Skin epidermis (tissue), 12 donors: Measurements from ENCODE around the gene CORO2A.
"Not testable (repeated sequence)": the region's sequence is repeated elsewhere in the genome, so short reads cannot be mapped to it uniquely, and the experiment has no call there.

ENCODE experiments used
- H3K27ac ChIP-seq, 21 experiments: fragments of 200-600 bp; sonication (generic) in 11 of 21; one replicate each; pipeline ENCODE4 v1.5.0; 2020; ENCODE audit warnings: mild to moderate bottlenecking in 3 of 21, inconsistent platforms in 2 of 21, moderate library complexity in 2 of 21
- H3K4me3 ChIP-seq, 7 experiments: fragments of 200-600 bp; sonication (generic) in 2 of 7; one replicate each; pipeline ENCODE4 v1.5.0; 2020; ENCODE audit warnings: inconsistent platforms in 2 of 7, mild to moderate bottlenecking in 2 of 7, moderate library complexity in 1 of 7

Gene CORO2A

DNA sequence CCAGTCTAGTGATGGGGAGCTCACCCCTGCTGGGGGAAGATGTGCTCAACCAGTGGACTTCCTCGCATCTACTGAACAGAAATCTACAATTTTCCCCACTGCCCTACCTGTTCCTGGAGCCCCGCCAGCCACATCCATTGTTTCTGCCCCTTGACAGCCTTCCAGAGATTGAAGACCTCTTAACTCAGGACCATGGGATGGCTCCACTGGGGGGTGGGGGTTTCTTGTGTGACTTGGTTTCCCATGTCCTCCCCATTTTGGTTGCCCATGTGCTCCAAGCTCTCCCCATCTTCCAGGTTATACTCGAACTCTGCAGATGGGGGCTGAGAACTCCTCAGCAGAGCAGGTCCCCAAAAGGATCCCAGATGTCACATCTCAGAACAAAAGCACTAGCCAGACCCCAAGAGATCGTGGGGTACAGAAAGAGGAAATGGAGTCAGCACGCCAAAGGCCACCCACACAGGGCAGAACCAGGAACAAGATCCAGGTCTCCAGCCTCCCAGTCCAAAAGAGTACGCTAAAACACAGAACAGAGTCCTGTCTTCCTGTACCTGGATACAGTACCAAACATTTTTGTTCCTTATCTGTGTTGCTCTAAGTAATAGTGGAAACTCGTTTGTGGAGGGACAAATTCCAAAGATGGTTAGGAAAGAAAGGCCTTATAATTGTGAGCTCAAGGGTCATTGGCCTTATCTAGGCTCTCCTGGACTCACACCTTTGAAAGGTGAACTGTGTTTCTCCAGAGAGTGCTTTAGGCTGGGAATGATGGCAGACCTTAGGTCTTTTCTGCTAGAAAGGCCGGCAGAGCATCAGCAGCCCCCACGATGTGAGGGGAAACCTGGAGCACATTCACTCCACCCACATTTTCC lies 15.8 kb downstream of the CORO2A start:
- Histone ChIP-seq H3K4me3 (no peak overlapping the region), H3K27ac (no peak overlapping the region)

DNA sequence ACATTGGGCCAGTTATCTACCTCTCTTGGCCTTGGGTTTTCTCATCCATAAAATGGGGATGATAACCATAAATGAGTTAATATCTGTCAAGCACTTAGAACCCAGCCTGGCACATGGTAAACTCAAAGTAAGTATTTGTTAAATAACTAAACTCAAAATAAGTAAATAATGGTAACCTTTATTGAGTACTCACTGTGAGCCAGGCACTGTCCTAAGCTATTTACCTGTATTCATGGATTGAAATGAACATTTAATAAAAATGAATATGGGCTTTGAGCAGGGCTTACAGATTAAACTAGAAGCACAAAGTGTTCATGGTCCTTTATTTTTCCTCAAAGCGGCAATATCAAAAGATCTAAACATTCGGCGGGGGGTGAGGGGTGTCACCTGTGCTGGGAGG lies 16.7 kb downstream of the CORO2A start:
- no peak overlapping the region for H3K27ac ChIP-seq
- H3K4me3 ChIP-seq: no peak overlapping the region

DNA sequence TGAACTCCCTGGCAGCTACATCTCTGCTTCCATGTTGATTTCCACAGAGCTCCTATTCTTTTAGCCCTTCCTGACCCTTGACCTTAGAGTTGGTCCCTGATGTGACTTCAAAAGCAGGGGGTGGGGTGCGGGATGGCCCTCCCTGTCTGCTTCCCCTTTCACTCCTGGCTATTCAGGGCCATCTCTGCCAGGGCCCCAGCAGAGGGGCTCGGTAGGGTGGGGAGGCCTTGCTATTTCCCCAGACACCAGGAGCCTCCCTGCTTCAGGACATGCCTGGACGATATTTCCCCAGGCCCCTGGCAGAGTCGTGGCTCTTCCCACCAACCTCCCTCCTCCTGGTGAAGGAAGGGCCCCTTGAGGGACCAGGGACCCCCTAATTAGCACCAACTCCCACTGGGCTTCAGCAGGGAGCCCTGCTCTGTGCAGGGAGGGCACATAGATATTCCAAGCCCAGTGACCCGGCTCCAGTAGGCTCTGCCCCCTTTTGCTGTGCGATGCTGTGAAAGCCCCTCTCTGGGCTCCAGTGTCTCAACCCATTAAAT lies 17.3 kb downstream of the CORO2A start:
- Histone ChIP-seq H3K4me3 (no peak overlapping the region), H3K27ac (peak overlapping the region in 1 of 21 experiments; percentile 18)

DNA sequence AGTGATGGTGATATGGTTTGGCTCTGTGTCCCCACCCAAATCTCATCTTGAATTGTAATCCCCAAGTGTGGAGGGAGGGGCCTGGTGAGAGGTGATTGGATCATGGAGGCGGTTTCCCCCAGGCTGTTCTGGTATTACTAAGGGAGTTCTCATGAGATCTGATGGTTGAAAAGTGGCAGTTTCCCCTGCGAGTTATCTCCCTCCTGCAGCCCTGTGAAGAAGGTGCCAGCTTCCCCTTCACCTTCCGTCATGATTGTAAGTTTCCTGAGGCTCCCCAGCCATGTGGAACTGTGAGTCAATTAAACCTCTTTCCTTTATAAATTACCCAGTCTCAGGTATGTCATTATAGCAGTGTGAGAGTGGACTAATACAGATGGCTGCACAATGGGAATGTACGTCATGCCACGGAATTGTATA lies 17.9 kb downstream of the CORO2A start:
- not testable (repeated sequence) for H3K4me3 ChIP-seq, H3K27ac ChIP-seq

DNA sequence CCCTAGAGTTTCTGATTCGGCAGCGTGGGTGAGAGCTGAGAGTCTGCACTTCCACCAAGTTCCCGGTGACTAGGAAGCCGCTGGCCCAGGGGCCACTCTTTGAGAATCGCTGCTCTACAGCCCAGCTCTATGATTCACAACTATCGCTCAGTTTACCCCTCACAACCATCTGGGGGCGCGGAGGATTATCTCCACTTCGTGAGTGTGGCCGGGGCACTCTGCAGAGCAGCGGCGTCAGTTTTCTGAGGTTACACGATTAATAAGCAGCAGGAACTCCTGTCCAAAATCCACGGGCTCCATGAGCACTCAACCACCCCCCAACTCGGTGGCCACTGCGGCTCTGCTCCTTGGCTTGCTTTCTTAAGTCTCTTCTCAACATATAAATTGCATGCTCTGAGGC lies 19.3 kb downstream of the CORO2A start:
- H3K4me3 ChIP-seq: no peak overlapping the region
- H3K27ac ChIP-seq: no peak overlapping the region

DNA sequence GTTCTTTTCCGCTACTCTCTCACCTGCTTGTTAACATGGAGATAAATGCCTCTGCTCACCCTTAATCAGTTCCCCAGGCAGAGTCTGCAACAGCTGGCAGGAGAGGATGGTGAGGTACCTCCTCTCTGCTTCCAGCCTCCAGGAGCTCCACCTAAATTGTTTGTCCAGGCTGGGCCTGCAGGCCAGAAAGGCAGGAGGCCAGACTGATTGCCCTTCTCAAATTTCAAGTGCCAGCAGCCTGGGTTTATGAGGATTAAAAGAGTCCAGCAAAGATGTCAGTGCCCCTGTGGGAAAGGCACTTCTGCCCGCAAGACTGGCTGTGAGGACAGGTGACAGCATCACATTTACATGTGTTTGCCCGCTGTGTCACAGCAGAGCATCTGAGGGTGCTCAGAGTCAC lies 19.8 kb downstream of the CORO2A start:
- H3K4me3 ChIP-seq: no peak overlapping the region
- H3K27ac ChIP-seq: no peak overlapping the region

DNA sequence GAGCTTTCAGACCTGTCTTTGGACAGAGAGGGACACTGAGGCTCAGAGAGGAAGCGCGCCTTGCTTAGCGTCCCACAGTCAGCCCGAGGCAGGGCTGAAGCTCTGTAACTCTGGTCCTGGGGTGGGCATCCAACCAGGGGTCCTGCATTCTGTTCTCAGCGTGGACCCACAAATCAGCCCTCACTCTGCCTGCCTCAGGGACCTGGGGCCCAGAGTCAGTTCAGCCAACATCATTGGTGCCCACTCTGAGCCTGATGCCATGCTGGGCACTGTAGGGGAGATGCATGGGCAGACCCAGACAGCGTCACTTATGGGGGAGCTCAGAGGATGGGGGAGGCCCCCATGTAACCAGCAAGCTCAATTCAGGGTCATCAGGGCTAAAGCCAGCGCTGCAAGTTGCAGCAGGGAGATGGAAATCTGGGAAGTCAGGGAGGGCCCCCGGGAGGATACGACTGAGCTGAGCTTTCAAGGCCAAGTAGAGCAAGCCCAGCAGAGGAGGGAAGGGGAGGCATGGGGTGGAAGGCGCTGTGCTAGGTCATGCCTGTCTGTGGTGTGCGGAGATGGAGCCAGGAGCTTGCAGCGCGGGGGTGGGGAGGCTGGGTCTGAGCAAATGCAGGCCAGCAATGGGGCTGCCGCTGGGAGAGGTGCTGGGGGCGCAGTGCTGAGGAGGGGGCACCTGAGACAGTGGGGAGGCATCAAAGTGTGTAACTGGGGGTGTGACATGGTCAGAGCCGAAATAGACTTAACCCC lies 21.1 kb downstream of the CORO2A start:
- Histone ChIP-seq H3K27ac (no peak overlapping the region), H3K4me3 (no peak overlapping the region)

DNA sequence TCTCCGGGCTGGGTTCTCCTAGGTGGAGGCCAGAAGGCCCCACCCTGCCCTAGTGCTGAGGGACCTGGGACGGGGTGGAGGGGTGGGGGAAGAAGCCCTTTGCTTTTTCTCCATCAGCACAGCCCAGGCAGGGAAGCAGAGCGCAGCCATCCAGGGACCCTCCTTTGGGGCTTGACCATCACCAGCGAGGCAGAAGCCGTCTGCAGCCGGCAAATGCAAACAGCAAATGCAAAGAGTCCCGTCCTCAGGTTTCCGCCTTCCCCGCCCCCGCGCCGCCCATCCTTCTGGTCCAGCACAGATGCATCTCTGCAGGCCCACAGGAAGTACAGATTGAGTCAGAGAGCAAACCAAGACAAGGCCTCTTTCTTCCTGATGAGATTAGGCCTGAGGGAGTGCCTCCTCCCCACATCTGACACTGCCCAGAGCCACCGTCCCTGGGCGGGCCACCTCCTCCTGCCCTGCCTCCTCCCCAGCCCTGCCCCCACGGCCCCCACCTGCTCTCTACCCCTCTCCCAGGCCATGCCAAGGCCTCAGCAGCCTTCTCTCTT lies 23.4 kb downstream of the CORO2A start:
- Histone ChIP-seq H3K4me3 (no peak overlapping the region), H3K27ac (peak overlapping the region in 11 of 21 experiments; percentile 3 to 83 (median 48))

DNA sequence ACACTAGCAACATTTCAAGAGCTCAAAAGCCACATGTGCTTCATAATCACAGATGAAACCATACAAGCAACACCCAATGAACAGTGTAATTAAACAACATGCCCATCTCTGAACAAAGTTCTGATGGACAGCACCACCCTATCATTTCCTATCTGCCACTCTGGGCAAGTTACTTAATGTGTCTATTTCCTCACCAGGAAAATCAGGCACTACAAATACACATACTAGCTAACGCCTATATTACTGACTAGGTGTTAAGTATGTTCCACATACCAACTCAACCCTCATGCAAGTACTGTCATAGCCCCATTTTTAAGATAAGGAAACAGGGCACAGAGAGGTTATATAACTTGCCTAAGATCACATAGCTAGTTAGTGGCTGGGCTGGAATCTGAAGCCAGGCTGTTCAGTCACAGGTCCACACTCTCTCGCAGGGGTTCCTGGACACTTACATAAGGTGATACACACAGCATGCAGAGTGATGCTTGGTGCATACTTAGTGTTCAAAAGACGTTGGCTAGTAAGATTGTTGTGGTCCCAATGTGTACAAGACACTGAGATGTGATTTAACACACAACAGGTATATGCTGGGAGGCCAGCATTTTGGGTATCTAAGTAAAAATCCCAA lies 24.2 kb downstream of the CORO2A start:
- peak overlapping the region in 7 of 21 experiments; percentile 32 to 83 (median 70) for H3K27ac ChIP-seq
- no peak overlapping the region for H3K4me3 ChIP-seq

DNA sequence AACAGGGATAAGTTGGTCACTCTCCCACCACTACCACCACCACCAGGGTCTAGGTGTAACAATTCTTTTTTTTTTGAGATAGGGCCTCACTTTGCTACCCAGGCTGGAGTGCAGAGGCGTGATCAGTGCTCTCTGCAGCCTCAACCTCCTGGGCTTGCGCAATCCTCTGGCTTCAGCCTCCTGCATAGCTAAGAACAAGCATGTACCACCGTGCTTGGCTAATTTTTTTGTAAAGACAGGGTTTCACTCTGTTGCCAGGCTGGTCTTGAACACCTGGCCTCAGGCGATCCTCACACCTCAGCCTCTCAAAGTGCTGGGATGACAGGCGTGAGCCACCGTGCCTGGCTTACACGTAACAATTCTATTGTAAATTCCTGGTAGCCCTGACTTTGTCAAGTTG lies 27.5 kb downstream of the CORO2A start:
- Histone ChIP-seq H3K27ac (no peak overlapping the region), H3K4me3 (no peak overlapping the region)

DNA sequence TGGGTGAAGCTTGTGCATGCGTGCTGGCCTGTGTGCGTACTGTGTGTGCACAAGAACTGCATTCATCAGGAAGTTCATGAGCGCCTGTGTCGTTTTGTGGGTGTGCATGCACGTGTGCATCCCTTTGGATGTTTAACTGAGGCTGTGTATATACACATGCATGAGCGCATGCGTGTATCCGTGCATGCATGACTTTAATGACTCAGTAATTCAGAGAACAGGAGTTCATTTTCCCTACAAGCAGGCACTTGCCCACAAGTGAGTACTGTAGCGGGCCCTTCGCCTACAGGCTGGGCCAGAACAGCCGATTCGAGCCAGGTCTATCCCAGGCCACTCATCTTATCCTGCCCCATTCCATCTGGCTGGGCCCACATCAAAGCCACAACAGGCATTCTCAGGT lies 29.8 kb downstream of the CORO2A start:
- Histone ChIP-seq H3K27ac (peak overlapping the region in 2 of 21 experiments; percentile 45 to 50), H3K4me3 (no peak overlapping the region)

DNA sequence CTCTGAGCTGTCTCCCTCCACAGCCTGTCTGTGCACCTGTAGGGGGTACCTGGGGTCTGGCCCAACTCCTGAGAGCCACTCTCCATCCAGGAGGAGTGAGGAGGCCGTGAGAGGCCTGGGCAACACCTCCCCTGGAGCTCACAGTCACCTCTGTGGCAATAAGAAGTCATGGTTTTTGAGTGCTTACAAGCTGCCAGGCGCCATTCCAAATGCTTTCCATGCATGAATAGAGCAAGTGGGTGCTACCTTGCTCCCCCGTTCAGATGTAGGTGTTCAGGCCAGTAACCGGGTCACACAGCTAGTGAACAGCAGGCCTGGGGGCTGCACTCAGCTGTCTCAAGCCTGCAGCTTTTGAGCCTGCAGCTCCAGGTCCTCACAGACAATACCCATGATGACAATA lies 30.6 kb downstream of the CORO2A start:
- no peak overlapping the region for H3K4me3 ChIP-seq
- H3K27ac ChIP-seq: no peak overlapping the region

DNA sequence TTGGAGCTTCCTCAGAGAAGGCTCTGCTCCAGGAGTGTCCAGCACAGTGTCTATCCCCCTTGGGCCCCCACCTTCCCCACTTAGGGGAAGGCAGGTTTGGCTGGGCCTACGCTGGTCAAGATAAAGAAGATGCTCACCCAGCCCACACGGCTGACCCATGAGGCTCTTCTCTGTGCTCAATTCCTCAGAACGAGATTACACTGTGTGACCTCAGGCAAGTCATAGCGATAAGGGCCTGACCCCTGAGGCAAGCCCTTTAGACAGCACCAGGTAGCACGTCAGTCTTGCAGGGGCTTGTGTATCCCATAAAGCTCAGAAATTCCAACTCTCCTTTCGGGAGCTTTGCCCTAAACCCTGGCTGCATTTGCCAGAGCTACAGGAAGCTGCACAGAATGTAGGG lies 32.6 kb downstream of the CORO2A start:
- no peak overlapping the region for H3K4me3 ChIP-seq
- no peak overlapping the region for H3K27ac ChIP-seq

DNA sequence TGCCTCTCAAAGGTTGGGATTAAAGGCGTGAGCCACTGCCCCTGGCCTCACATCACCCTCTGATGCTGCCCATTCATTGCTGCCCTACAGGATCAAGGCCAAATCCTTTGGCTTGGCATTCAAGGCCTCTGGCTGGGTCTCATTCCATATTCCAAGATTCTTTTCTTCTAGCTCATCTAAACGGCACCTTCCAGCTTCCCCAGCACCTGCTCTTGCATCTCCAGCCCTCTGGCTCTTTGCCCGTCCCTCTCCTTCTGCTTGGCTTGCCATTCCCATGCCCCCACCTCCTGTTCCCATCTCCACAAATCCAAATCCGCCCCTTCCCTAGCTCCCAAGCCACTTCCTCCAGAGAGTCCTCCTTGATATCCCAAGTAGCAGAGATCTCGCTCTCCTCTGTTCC lies 33.1 kb downstream of the CORO2A start:
- H3K4me3 ChIP-seq: no peak overlapping the region
- no peak overlapping the region for H3K27ac ChIP-seq

DNA sequence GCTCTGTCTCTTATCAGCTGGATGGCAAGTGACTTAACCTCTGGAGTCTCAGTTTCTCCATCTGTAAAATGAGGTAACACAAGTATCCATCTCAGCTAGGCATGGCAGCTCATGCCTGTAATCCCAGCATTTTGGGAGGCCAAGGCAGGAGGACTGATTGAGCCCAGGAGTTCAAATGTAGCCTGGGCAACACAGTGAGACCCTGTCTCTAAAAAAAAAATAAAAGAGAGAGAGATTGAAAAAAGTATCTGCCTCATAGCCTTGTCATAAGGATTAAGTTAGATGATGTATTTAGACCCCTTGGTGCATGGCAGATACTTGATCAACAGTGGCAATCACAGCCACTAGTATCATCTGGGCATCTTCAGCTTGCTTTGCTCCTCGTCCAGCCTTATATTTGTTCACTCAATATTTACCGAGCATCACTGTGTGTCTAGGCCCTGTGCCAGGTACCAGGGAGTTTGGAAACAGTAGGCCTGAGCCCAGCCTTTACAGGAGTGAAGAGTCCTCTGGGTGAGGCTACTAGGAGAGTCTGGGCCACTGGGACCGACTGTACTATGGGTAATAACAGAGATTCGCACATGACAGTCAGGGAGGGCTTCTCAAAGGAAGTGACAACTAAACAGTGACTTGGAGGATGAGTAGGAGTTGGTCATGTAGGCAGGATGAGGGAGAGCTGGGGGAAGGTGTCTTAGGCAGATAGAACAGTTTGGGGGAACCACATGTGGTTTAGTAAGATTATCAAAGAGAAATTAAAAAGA lies 34.2 kb downstream of the CORO2A start:
- H3K4me3 ChIP-seq: no peak overlapping the region
- no peak overlapping the region for H3K27ac ChIP-seq

DNA sequence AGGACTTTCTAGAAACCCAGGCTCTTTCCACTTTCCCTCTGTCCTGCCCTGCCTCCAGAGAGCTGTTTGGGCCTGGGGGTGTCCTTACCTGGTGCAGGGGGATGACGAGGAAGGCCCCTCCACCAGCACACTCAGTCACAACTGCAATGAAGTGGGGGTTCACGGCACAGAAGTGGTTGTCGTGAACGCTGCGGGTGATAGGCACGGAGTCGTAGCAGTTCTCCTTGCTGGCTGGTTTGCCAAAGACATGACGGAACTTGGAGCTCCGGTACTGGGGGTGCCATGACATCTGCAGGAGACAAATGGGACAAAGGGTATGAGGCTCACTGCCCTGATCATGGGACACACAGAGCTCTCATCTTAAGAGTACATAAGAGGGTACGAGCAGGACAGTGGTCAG lies 35.1 kb downstream of the CORO2A start:
- H3K4me3 ChIP-seq: no peak overlapping the region

DNA sequence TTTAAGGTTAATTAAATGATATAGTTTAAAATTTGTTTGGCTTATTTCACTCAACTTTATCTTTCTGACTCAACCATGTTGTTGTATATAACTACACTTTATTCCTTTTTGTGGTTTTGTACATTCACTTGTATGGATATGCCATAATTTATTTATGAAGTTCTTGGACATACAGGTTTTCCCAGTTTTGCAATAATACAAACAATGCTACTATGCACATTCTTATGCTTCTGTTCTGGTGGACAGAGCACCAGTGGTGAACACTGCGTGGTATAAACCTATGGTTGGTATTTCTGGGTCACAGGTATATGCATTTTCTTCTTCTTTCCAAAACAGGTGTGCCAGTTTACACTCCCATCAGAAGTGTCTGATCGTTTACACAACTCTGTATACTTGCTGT lies 37.8 kb downstream of the CORO2A start:
- Histone ChIP-seq H3K27ac (no peak overlapping the region), H3K4me3 (no peak overlapping the region)

More for the DNA sequence above, 35.1 kb downstream of the CORO2A start:
- no peak overlapping the region for H3K27ac ChIP-seq

DNA sequence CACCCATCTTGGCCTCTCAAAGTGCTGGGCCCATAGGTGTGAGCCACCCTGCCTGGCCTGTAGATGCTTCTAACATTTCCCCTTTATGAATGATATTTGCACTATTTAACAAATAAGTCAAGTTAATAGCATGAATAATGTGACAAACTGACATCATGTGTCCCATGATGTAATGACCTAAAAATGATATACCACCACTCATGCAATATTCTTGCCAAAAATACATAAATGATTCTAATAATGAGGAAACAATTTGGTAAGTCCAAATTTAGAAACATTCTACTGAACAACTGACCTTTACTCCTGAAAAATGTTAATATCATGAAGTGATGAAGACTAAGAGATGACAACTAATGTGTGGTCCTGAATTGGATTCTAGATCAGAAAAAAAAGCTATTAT lies 39.9 kb downstream of the CORO2A start:
- H3K4me3 ChIP-seq: no peak overlapping the region
- no peak overlapping the region for H3K27ac ChIP-seq

DNA sequence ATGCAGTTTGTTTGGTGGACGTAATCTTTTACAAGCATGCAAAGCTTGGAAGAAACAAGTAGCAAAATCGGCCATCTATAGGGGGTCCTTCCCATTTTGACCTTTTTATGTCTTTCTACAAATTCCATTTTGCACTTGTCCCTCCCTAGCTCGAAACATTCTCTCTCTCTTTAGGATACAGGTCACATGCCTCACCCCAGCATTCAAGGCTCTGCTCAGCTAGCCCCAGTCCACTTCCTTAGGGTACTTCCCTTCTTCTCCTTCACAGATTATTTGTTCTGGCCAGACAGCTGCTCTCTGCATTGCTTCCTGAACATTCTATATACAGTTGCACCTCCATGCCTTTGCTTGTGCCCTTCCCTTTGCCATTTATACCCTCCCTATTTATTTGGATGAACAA lies 41.7 kb downstream of the CORO2A start:
- no peak overlapping the region for H3K4me3 ChIP-seq
- H3K27ac ChIP-seq: no peak overlapping the region
